22Rv1 (cell line): ENCODE data around the gene DTX1.

Source experiments
- CTCF ChIP-seq: fragments of 450-650 bp; IDR thresholded peaks from 2 replicates; pipeline ENCODE4 v1.5.1; 2017; ENCODE audit warnings: mild to moderate bottlenecking
- ZFX ChIP-seq: fragments of 450-650 bp; IDR thresholded peaks from 2 replicates; pipeline ENCODE4 v1.6.1; 2017; ENCODE audit warnings: antibody characterized with exemption, borderline replicate concordance

GRCh38 chr12:113030875-113031525, 25.5 kb upstream of the DTX1 start:
- TF ChIP-seq CTCF (peak; percentile 95), ZFX (no peak)
